GM12891 (cell line): ENCODE results near the gene ATP8B1. TPM values are rescaled to one million over a fixed set of nuclear protein-coding genes. Genes with fewer than 3 reads are reported as not detected.
"Not testable (repeated sequence)": the region's sequence is repeated elsewhere in the genome, so short reads cannot be mapped to it uniquely, and the experiment has no call there.

ENCODE experiments used
- DNase-seq: peaks from one replicate; pipeline ENCODE4 v3.0.0; 2011; ENCODE audit warnings: low spot score; ENCODE audit not compliant: insufficient read length
- FAIRE-seq: peaks from 2 replicates; lab custom pipeline; 2011; peaks lifted over from hg19 to GRCh38; lab: Jason Lieb, UNC
- PAX5 ChIP-seq: IDR thresholded peaks from 2 replicates; pipeline ENCODE4 v1.6.1; 2011; ENCODE audit warnings: low read length, moderate library complexity, mild to moderate bottlenecking; ENCODE audit not compliant: insufficient read depth, severe bottlenecking
- POLR2A ChIP-seq: IDR thresholded peaks from 2 replicates; pipeline ENCODE4 v1.6.1; 2011; ENCODE audit warnings: low read depth, low read length, control low read depth
- POLR2AphosphoS5 ChIP-seq: IDR thresholded peaks from 2 replicates; pipeline ENCODE4 v1.6.1; 2011; ENCODE audit warnings: low read depth, low read length, control low read depth
- POU2F2 ChIP-seq: IDR thresholded peaks from 2 replicates; pipeline ENCODE4 v1.6.1; 2011; ENCODE audit warnings: low read depth, mild to moderate bottlenecking, control low read depth, low read length, moderate library complexity
- SPI1 ChIP-seq: IDR thresholded peaks from 2 replicates; pipeline ENCODE4 v1.6.1; 2011; ENCODE audit warnings: low read depth, low read length, control low read depth
- TAF1 ChIP-seq: IDR thresholded peaks from 2 replicates; pipeline ENCODE4 v1.6.1; 2011; ENCODE audit warnings: low read depth, low read length, control low read depth
- polyA plus RNA-seq: library from polyadenylated mRNA; unstranded; fragments of >200 nt; gene quantifications from one replicate; pipeline ENCODE4 v1.2.1, GENCODE V29; 2012; ENCODE audit warnings: low read depth, missing spikeins, inconsistent platforms; ENCODE audit not compliant: missing spikeins

The ATP8B1 gene
- polyA plus RNA-seq, result 0.05 TPM

DNA sequence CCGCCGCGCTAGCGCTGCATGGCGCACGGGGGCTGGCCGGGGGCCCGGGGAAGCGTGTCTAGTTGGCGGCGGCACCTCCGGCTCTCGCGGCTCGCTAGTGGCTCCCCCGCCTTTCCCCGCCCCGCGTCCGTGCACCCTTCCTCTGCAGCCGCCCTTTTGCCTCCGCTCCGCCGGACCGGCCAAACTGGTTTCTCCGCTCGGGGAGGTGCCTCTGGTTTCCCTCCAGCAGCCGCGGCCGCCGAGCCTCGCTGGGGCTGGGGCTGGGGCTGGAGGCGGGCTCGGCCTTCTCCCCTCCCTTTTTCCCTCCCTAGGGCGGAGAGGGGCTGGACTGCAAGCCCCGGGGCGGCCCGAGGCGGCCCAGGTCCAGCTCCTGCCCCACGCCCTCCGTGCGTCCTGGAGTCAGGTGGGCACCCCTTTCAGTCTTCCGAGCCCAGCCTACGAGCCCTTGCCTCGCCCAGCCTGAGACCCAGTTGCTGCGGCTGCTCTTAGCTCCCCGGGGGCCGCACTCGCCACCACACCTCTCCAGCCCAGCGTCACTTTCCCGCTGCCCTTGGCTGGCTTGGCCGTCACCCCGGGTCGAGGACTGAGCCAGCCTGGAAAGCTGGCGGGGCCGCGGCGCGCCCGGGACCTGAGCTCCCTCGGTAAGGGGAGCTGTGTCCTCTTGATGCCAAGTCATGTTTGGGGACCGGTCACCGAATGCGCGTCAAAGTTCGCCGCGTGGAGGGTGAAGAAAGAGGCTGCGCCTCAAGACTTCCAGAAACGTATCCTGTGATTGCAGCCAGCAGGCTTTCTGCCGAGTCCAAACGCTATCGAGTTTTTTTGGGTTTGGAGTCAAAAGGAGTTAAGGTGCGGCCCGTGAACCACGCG is at the start of gene ATP8B1:
TSS of gene ATP8B1 (minus strand) at position 213 of the 867 bp plus-strand sequence. CDS start 71,508 bp downstream, outside the sequence.
- FAIRE-seq (no peak), DNase-seq (peak; percentile 55)
- TF ChIP-seq POLR2AphosphoS5, result no peak

DNA sequence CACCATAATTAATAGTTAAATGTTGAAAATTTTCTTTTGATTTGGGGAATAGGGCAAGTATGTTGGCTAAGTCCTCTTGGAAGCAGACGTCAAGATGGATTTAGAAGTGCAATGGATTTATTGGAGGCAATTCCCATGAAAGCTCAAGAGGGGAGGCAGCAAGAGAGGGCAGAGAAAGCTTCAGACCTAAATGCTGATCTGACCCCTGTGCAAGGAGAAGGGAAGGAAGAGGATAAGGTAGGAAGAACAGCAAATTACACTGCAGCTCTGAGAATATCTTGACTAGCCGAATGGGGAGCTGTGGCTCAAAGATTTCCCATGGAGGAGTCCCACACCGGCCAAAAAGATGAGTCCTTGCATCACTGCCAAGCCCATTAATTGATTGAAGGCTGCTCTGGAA is 46.9 kb upstream of the ATP8B1 start:
- no peak for FAIRE-seq
- TF ChIP-seq SPI1, result no peak
- TF ChIP-seq POLR2A, result no peak
- TF ChIP-seq PAX5, result no peak
- no peak for TF ChIP-seq POLR2AphosphoS5
- TF ChIP-seq POU2F2, result no peak
- no peak for TF ChIP-seq TAF1
- no peak for DNase-seq

DNA sequence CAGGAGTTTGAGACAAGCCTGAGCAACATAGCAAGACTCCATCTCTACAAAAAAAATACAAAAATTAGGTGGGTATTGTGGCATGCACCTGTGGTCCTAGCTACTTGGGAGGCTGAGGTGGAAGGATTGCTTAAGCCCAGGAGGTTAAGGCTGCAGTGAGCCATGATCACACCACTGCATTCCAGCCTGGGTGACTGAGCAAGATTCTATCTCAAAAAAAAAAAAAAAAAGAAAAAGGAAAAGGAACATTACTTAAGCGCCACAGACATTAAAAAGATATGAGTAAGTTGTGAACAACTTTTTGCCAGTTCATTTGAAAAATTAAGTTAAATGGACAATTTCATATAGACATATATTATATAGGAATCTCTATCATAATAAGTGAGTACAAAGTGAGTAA is 45.3 kb upstream of the ATP8B1 start:
- FAIRE-seq, DNase-seq: not testable (repeated sequence)

DNA sequence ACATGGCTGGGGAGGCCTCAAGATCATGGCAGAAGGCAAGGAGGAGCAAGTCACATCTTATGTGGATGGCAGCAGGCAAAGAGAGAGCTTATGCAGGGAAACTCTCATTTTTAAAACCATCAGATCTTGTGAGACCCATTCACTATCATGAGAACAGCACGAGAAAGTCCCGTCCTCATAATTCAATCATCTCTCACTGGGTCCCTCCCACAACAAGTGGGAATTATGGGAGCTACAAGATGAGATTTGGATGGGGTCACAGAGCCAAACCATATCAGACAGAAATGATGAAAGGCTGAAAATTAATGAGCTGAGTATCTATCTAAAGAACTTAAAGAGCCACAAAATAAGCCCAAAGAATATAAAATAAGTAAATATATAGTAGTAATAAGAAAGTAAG is 44.3 kb upstream of the ATP8B1 start:
- not testable (repeated sequence) for FAIRE-seq

GRCh38 chr18:57846258-57846657 is 43.1 kb upstream of the ATP8B1 start:
- FAIRE-seq (no peak), DNase-seq (no peak)
- TF ChIP-seq PAX5 (no peak), POLR2AphosphoS5 (no peak), SPI1 (no peak)

More for the DNA sequence above, 44.3 kb upstream of the ATP8B1 start:
- not testable (repeated sequence) for DNase-seq

DNA sequence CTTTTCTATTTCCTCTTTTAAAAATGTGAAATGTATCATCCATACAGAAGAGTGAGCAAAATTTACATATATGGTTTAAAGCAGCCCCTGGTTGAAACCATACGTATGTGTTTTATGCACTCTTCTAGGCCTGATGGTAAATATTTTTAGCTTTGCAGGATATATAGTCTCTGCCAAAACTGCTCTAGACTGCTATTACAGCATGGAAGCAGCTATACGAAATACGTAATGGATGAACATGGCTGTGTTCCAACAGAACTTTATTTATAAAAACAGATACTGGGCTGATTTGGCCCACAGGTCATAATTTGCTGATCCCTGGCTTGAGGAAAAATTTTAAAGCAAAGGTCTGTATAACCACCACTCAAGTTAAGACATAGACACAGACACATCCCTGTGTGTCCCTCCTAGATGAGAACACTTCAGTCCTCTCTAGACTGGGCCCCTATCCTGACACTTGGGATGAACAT is 42.5 kb upstream of the ATP8B1 start:
- no peak for FAIRE-seq
- no peak for TF ChIP-seq SPI1
- TF ChIP-seq POU2F2, result no peak
- TF ChIP-seq TAF1, result no peak
- TF ChIP-seq POLR2AphosphoS5, result no peak

DNA sequence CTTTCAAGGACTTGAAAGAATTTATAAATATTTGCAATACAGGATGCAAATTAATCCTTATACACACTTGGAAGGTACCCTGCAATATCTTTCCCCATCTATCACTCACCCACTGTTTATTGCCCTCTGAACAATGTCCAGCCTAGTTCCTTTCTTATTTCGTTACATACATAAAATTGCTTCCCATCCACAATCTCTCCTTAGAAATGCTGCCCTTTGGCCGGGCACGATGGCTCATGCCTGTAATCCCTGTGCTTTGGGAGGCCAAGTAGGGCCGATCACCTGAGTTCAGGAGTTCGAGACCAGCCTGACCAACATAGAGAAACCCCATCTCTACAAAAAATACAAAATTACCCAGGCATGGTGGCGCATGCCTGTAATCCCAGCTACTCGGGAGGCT is 41.2 kb upstream of the ATP8B1 start:
- no peak for TF ChIP-seq POLR2A
- TF ChIP-seq POLR2AphosphoS5, result no peak
- TF ChIP-seq PAX5, result no peak
- no peak for TF ChIP-seq TAF1
- TF ChIP-seq POU2F2, result no peak
- no peak for TF ChIP-seq SPI1

More for the DNA sequence above, 42.5 kb upstream of the ATP8B1 start:
- DNase-seq, result no peak

DNA sequence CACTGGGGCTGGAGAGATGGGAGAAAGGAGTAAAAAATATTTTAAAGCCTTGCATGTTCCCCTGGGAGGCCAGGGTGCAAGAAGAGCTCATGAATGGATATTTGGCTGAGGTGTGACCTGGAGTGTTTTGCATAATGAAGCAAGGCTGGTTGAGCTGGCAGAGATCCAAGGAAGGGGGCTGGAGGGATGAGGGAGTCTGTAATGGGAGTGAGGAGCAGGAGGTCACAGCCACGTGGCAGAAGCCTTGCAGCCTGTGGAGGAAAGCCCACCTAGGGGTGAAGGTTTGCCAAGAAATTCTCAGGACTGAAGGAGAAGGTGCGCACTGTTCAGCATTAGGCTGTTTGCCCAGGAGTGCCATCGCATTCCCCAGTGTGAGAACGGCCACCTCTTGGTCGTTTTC is 40.3 kb upstream of the ATP8B1 start:
- no peak for FAIRE-seq

More for the DNA sequence above, 41.2 kb upstream of the ATP8B1 start:
- FAIRE-seq (no peak), DNase-seq (no peak)

GRCh38 chr18:57841568-57841967 is 38.5 kb upstream of the ATP8B1 start:
- peak; percentile 81 for TF ChIP-seq PAX5
- TF ChIP-seq POLR2A, result no peak
- TF ChIP-seq POLR2AphosphoS5, result no peak
- peak; percentile 96 for TF ChIP-seq POU2F2
- TF ChIP-seq SPI1, result peak; percentile 31; the same call in 1 of the 2 replicates
- TF ChIP-seq TAF1, result no peak
- DNase-seq (no peak), FAIRE-seq (peak; percentile 88)

More for the DNA sequence above, 40.3 kb upstream of the ATP8B1 start:
- DNase-seq, result no peak
- TF ChIP-seq SPI1 (no peak), TAF1 (no peak)

DNA sequence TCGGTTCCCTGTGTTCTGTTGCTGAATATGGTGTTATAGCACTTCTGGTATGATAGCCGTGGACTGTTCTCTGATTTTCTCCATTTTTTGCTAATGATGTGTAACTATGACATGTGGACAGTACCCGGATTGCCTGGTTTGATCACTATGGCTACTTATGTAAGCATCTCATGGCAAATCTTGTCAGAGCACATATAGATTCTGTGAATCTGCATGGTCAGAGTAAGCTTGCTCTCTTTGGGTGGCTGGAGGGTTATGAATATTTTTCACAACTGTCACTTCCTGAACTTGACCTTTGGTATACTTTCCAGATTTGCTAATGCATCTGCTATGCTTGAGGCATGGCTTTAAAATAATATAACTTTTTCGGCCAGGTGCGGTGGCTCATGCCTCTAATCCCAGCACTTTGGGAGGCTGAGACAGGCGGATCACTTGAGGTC is 36.8 kb upstream of the ATP8B1 start:
- FAIRE-seq, result peak; percentile 59

More for the DNA sequence above, 36.8 kb upstream of the ATP8B1 start:
- no peak for TF ChIP-seq PAX5
- no peak for TF ChIP-seq TAF1
- no peak for TF ChIP-seq POLR2A
- TF ChIP-seq POLR2AphosphoS5, result no peak
- TF ChIP-seq SPI1, result no peak
- TF ChIP-seq POU2F2, result no peak
- DNase-seq, result no peak
